Measurements from ENCODE around the gene THRA. TPM values are rescaled to one million over a fixed set of nuclear protein-coding genes. Genes with fewer than 3 reads are reported as not detected.

The THRA gene
- total RNA-seq, 4 donors from 2014 or later = 34.0 to 52.9 (median 44.8) TPM

DNA sequence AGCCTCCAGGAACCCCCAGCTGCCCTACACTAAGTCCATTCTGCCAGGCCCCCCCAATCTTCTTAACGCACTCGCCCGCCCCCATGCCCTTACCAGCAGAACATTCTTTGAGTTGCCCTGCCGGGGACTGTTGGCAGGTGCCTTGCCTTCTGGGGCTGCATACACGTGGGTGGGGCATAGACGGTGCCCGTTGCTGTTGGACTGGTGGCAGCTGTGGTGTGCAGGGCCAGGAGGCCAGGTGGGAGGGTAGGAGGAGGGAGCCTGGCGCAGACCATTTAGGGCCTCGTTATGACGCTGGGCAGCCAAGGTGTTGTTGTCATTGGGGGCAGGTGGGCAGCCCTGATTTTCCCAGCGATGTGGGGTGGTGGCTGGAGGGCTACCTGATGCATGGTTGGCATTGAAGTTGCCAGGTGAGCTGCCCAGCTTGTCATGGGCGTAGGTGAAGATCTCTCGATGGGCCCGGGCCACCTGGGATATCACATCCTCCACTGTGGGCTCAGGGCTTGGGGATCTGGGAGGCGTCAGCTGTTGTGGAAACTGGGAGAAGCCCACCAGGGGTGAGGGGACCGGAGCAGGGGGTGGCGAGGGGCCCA, 32.7 kb downstream of the THRA start:
- peaks cover 46 to 73% of the 10 kb centered on the region in 2 donors for H3K4me1 ChIP-seq
- H3K27me3 ChIP-seq = no peaks in the 10 kb centered on the region
- H3K36me3 ChIP-seq = peaks cover 36 to 40% of the 10 kb centered on the region in 2 donors
- intact Hi-C loops (cut with DNase I) = loop anchor here (5.0 kb wide), 1 partner anchor 33 kb away; the partner anchor contains the start of gene THRA
- no peaks in the 10 kb centered on the region for H3K9me3 ChIP-seq
- no peak for TF ChIP-seq POLR2A (IDR thresholded peaks at IDR 0.05)
- TF ChIP-seq, protein P1, sequence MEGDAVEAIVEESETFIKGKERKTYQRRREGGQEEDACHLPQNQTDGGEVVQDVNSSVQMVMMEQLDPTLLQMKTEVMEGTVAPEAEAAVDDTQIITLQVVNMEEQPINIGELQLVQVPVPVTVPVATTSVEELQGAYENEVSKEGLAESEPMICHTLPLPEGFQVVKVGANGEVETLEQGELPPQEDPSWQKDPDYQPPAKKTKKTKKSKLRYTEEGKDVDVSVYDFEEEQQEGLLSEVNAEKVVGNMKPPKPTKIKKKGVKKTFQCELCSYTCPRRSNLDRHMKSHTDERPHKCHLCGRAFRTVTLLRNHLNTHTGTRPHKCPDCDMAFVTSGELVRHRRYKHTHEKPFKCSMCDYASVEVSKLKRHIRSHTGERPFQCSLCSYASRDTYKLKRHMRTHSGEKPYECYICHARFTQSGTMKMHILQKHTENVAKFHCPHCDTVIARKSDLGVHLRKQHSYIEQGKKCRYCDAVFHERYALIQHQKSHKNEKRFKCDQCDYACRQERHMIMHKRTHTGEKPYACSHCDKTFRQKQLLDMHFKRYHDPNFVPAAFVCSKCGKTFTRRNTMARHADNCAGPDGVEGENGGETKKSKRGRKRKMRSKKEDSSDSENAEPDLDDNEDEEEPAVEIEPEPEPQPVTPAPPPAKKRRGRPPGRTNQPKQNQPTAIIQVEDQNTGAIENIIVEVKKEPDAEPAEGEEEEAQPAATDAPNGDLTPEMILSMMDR (IDR thresholded peaks at IDR 0.05) = no peak
- peak overlapping the region in 2 of 3 donors; percentile 99 for H3K27ac ChIP-seq
- no peak for DNase-seq
- no peak overlapping the region for H3K4me3 ChIP-seq (replicated peaks in 1 of 3)
- 74 to 86% methylated on average over 15 to 17 of the region's 17 CpGs for WGBS, 2 donors

DNA sequence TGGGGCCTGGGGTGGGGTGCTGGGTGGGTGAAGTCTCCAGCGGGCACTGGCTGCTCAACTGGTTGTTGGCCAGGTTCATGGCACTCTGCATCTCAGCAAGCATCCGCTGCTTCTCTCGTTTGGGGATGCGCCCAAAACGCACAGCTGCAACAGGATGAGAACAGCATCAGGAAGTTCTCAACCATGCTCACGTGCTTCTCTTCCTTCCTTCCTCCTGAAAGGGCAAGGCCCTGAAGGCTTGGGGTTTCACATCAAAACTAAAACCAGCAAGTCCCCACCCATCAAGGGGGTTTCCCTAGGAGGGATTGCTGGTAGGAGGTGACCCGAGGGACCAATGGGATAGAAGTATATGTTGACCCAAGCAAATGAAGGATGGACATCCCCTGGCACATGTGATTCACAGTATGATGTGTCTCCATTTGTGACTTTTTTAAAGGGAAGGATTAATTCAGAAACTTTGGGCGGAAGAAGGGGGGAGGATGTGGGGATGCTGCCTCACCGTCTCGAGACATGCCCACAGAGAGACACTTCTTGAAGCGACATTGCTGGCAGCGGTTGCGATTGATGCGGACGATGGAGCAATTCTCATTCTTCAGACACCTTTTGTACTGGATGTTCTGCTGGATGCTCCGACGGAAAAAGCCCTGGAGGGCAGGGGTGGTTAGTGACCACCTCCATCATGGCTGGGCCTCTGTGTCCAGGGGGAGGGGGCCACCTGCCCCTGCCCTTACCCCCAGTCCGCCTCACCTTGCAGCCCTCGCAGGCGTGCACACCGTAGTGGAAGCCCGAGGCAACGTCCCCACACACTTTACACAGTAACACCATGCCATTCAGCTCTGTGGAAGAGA, 33.4 kb downstream of the THRA start:
- 66 to 73% methylated on average over 23 of the region's 23 CpGs for WGBS, 2 donors
- DNase-seq = peak; percentile 37 to 38
- Histone ChIP-seq H3K27me3 (no peaks in the 10 kb centered on the region), H3K27ac (peak overlapping the region; percentile 98 to 99 (median 99)), H3K4me3 (replicated peaks in 1 of 3) (no peak overlapping the region), H3K36me3 (peaks cover 36 to 40% of the 10 kb centered on the region in 2 donors), H3K9me3 (no peaks in the 10 kb centered on the region), H3K4me1 (peaks cover 50 to 76% of the 10 kb centered on the region in 2 donors)
- intact Hi-C loops (cut with DNase I) = loop anchor here (5.0 kb wide), 1 partner anchor 34 kb away; the partner anchor contains the start of gene THRA
- TF ChIP-seq, protein P1 (IDR thresholded peaks at IDR 0.05) = no peak
- peak in 1 of 2 donors; percentile 6 for TF ChIP-seq POLR2A (IDR thresholded peaks at IDR 0.05)

DNA sequence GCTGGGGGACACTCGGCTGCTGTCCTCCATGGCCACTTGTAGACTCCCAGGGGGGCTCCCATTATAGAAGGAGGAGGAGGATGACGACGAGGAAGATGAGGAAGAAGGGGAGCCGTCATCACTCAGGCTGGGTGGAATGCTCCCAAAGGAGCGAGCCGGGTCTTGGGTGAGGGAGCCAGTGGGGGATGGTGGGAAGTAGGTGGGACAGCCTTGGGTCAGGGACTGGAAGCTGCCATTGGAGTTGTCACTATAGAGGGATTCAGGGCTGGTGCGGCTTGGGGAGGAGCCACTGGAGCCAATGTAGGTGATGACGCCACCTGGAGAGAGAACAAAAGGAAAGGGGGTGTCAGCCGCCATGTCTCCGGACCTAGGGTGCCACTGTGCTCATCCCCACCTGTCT, 34.3 kb downstream of the THRA start:
- intact Hi-C loops (cut with DNase I) = loop anchor here (5.0 kb wide), 1 partner anchor 35 kb away; the partner anchor contains the start of gene THRA
- Histone ChIP-seq H3K4me1 (peaks cover 52 to 79% of the 10 kb centered on the region in 2 donors), H3K36me3 (peaks cover 36 to 40% of the 10 kb centered on the region in 2 donors)

DNA sequence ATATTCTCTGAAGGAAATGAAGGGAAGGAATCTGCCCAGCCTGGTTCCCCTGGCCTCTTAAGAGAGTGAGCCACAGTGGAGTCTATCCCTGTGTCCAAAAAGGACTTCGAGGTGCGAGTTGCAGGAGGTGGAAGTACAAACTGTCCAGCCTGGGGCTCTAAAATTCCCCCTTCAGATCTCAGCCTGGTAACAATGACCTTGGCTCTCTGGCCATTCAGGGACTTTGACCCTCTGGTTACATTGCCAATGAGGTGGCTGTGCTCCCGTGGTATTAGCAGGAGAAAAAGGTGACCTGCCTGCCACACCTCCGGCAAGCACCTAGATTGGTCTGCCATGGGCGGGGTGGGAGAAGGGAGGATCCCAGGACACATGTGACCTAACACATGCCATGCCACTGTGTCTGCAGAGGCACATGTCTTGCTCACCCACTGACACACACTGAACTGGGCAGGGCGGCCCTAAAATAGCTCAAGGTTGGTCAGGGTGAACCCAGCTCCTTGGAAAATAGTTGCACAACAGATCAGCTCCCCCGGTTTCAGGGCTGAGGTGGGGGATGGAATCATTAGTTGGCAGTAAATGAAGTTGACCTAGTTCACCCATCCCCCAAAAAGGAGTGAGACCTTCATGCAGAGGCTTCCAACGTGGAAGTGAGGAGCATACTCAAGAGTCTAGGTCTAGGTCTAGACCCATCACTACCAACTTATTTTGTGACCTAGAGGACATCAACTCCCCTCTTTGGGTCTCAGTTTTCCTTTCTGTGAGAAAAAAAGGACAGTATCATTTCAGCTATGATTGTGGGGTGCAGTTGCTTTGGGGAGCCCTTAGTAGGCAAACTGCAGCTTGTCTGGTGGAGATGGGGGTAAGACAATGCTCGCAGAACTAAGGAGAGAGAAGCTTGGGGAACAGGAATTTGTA, 35.4 kb downstream of the THRA start:
- Histone ChIP-seq H3K4me1 (peaks cover 44 to 79% of the 10 kb centered on the region in 2 donors), H3K4me3 (replicated peaks in 1 of 3) (peak overlapping the region in 1 of 3 donors; percentile 25), H3K27ac (peak overlapping the region; percentile 98 to 99 (median 99)), H3K9me3 (no peaks in the 10 kb centered on the region), H3K27me3 (no peaks in the 10 kb centered on the region), H3K36me3 (peaks cover 34 to 38% of the 10 kb centered on the region in 2 donors)
- 45 to 56% methylated on average over 4 to 9 of the region's 9 CpGs for WGBS, 2 donors
- intact Hi-C loops (cut with DNase I) = loop anchor here (5.0 kb wide), 1 partner anchor 36 kb away; the partner anchor contains the start of gene THRA
- DNase-seq = peak; percentile 91
- TF ChIP-seq, protein P1 (IDR thresholded peaks at IDR 0.05) = no peak
- TF ChIP-seq POLR2A (IDR thresholded peaks at IDR 0.05) = peak in 1 of 2 donors; percentile 44

More for the DNA sequence above, 34.3 kb downstream of the THRA start:
- no peak for TF ChIP-seq POLR2A (IDR thresholded peaks at IDR 0.05)
- TF ChIP-seq, protein P1 (IDR thresholded peaks at IDR 0.05) = no peak
- Histone ChIP-seq H3K27ac (peak overlapping the region; percentile 98 to 99 (median 99)), H3K4me3 (replicated peaks in 1 of 3) (no peak overlapping the region), H3K27me3 (no peaks in the 10 kb centered on the region), H3K9me3 (no peaks in the 10 kb centered on the region)
- no peak for DNase-seq
- 77 to 78% methylated on average over 10 of the region's 10 CpGs for WGBS, 2 donors

Data from thyroid gland (tissue), 4 donors.